Ovary (tissue), 3 donors: ENCODE results near the gene AFF3.

Source experiments
- EP300 ChIP-seq: sonication (generic); formaldehyde crosslinking; IDR thresholded peaks from one replicate; pipeline ENCODE4 v1.6.1; 2017; ENCODE audit warnings: antibody characterized with exemption
- TF ChIP-seq, protein P1 (sequence below), 3 donors: fragments of 450-650 bp in 2 of 3; fragments of 200-600 bp in 1 of 3; IDR thresholded peaks; one replicate each; pipeline versions ENCODE4 v1.5.1 to v1.8.0; 2016 to 2022; ENCODE audit warnings: antibody characterized with exemption in 3 of 3, mild to moderate bottlenecking in 1 of 3
- donor health status: DM: no; HTN: no; CAD: no.

DNA sequence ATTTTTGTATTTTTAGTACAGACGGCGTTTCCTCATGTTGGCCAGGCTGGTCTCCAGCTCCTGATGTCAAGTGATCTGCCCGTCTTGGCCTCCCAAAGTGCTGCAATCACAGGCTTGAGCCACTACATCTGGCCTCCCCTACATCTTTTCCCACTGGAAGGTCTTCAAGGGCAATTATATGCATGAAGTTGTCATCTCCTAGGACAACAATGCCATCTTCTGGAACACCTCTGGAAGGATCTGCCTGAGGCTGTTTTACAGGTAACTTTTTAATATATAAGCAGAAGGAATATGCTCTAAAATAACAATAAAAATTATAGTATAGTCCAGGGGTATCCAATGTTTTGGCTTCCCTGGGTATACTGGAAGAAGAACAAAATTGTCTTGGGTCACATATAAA lies 321.4 kb downstream of the AFF3 start:
- TF ChIP-seq EP300, result no peak
- TF ChIP-seq, protein P1, sequence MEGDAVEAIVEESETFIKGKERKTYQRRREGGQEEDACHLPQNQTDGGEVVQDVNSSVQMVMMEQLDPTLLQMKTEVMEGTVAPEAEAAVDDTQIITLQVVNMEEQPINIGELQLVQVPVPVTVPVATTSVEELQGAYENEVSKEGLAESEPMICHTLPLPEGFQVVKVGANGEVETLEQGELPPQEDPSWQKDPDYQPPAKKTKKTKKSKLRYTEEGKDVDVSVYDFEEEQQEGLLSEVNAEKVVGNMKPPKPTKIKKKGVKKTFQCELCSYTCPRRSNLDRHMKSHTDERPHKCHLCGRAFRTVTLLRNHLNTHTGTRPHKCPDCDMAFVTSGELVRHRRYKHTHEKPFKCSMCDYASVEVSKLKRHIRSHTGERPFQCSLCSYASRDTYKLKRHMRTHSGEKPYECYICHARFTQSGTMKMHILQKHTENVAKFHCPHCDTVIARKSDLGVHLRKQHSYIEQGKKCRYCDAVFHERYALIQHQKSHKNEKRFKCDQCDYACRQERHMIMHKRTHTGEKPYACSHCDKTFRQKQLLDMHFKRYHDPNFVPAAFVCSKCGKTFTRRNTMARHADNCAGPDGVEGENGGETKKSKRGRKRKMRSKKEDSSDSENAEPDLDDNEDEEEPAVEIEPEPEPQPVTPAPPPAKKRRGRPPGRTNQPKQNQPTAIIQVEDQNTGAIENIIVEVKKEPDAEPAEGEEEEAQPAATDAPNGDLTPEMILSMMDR (IDR thresholded peaks at IDR 0.05), result no peak
